ENCODE data around the gene RNF182.

- TF ChIP-seq REST (IDR thresholded peaks at IDR 0.05) = no peak
- TF ChIP-seq POLR2A (IDR thresholded peaks at IDR 0.05; ENCODE audit: low read length) = no peak
- no peak for TF ChIP-seq EHMT2 (IDR thresholded peaks at IDR 0.05; ENCODE audit: low read depth)
- no peak for TF ChIP-seq CTCF (IDR thresholded peaks at IDR 0.05)
- no peak for TF ChIP-seq POLR2AphosphoS2 (conservative IDR thresholded peaks at IDR 0.05; ENCODE audit: low read length)
- no peak for TF ChIP-seq JUN (IDR thresholded peaks at IDR 0.05)
- no peak for TF ChIP-seq KDM5A (IDR thresholded peaks at IDR 0.05)
- no peak for TF ChIP-seq MAX (IDR thresholded peaks at IDR 0.05)
- TF ChIP-seq USF2 (IDR thresholded peaks at IDR 0.05) = no peak
- no peak for TF ChIP-seq RCOR1 (IDR thresholded peaks at IDR 0.05; ENCODE audit: low read depth, low read length)
- TF ChIP-seq RARB (CRISPR knock-in tag; IDR thresholded peaks at IDR 0.05) = no peak
- TF ChIP-seq HDAC2 (IDR thresholded peaks at IDR 0.05) = no peak
- TF ChIP-seq CHD2 (IDR thresholded peaks at IDR 0.05; ENCODE audit: low read length, partially characterized antibody) = no peak
- TF ChIP-seq MYC (IDR thresholded peaks at IDR 0.05; ENCODE audit: borderline replicate concordance, low read length) = no peak
These were observed 2.5 kb downstream of the RNF182 start for GRCh38 chr6:13927203-13927602.

Data from A549 (cell line).